Subcutaneous abdominal adipose tissue (tissue), 5 donors: Measurements from ENCODE around the gene ARHGAP15.

Experiments
- H3K27ac ChIP-seq: one replicate; pipeline ENCODE4 v1.7.0; 2013; ENCODE audit warnings: low read depth, mild to moderate bottlenecking, inconsistent platforms, low read length, moderate library complexity
- H3K27me3 ChIP-seq, 5 donors: one replicate each; pipeline ENCODE4 v1.7.0; 2013; ENCODE audit warnings: low read length in 5 of 5, inconsistent platforms in 1 of 5; ENCODE audit not compliant: control insufficient read depth in 5 of 5, insufficient read depth in 4 of 5
- H3K36me3 ChIP-seq, 5 donors: one replicate each; pipeline ENCODE4 v1.7.0; 2013; ENCODE audit warnings: low read length in 5 of 5; ENCODE audit not compliant: control insufficient read depth in 5 of 5, insufficient read depth in 5 of 5
- H3K4me1 ChIP-seq, 5 donors: one replicate each; pipeline ENCODE4 v1.7.0; 2013; ENCODE audit warnings: low read length in 5 of 5, mild to moderate bottlenecking in 3 of 5, moderate library complexity in 1 of 5; ENCODE audit not compliant: control insufficient read depth in 5 of 5, insufficient read depth in 5 of 5
- H3K4me3 ChIP-seq, 5 donors: one replicate each; pipeline ENCODE4 v1.7.0; 2013; ENCODE audit warnings: low read length in 5 of 5, low read depth in 1 of 5
- H3K9ac ChIP-seq, 5 donors: one replicate each; pipeline ENCODE4 v1.7.0; 2013; ENCODE audit warnings: low read length in 5 of 5, mild to moderate bottlenecking in 4 of 5, moderate library complexity in 3 of 5
- H3K9me3 ChIP-seq, 5 donors: one replicate each; pipeline ENCODE4 v1.7.0; 2013; ENCODE audit warnings: low read length in 5 of 5; ENCODE audit not compliant: control insufficient read depth in 5 of 5
- donor health status: healthy.
- donor health status: healthy.
- donor health status: healthy.
- donor health status: healthy.
- donor health status: healthy.

Gene ARHGAP15

GRCh38 chr2:143402451-143402850, 273.2 kb downstream of the ARHGAP15 start:
- Histone ChIP-seq H3K4me3 (no peak overlapping the region), H3K9me3 (peaks cover 0 to 1% (median 0%) of the 10 kb centered on the region in 5 donors), H3K36me3 (no peaks in the 10 kb centered on the region), H3K27ac (no peak overlapping the region), H3K4me1 (peaks cover 0 to 4% (median 0%) of the 10 kb centered on the region in 5 donors), H3K27me3 (no peaks in the 10 kb centered on the region), H3K9ac (no peak overlapping the region)

- Histone ChIP-seq H3K9ac (no peak overlapping the region), H3K9me3 (peaks cover 0 to 2% (median 0%) of the 10 kb centered on the region in 5 donors), H3K4me1 (no peaks in the 10 kb centered on the region), H3K4me3 (no peak overlapping the region), H3K36me3 (no peaks in the 10 kb centered on the region), H3K27me3 (no peaks in the 10 kb centered on the region), H3K27ac (no peak overlapping the region)
Observed at GRCh38 chr2:143410082-143410897, 281.1 kb downstream of the ARHGAP15 start.

DNA sequence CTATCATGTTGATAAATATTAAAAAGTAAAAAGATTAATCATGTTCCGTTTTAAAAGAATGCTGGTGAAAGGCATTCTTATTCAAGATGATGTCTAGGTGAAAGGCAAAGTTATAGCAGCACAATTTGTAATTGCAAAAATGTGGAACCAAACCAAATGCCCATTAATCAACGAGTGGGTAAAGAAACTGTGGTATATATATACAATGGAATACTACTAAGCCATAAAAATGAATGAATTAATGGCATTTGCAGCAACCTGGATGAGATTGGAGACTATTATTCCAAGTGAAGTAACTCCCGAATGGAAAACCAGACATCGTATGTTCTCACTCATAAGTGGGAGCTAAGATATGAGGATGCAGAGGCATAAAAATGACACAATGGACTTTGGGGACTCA, 286.4 kb downstream of the ARHGAP15 start:
- Histone ChIP-seq H3K27ac (no peak overlapping the region), H3K9ac (no peak overlapping the region), H3K9me3 (no peaks in the 10 kb centered on the region), H3K27me3 (no peaks in the 10 kb centered on the region), H3K4me3 (no peak overlapping the region), H3K4me1 (no peaks in the 10 kb centered on the region), H3K36me3 (no peaks in the 10 kb centered on the region)

GRCh38 chr2:143417428-143417827, 288.2 kb downstream of the ARHGAP15 start:
- Histone ChIP-seq H3K4me1 (no peaks in the 10 kb centered on the region), H3K27ac (no peak overlapping the region), H3K4me3 (no peak overlapping the region)

DNA sequence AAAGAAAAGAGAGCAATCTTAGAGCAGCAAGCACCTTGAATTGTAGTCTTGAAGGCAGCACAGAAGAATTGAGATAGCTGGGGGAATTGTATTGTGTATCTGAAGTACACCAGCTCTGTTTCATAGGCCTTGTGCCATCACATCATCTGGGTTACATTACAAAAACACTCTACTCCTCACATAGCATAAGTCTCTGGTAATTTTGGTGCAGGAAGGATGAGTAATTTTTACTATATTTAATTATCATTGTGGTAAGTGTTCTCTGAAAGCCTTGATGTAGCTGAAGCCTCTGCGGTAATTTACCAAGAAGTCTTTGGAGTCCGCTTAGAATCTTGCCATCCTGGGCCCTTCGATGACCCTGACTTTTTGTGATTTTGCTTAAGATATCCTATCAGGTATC, 291.1 kb downstream of the ARHGAP15 start:
- H3K36me3 ChIP-seq = no peaks in the 10 kb centered on the region
- peaks cover 0 to 3% (median 0%) of the 10 kb centered on the region in 5 donors for H3K4me1 ChIP-seq
- no peak overlapping the region for H3K27ac ChIP-seq
- no peak overlapping the region for H3K9ac ChIP-seq
- no peaks in the 10 kb centered on the region for H3K9me3 ChIP-seq
- no peaks in the 10 kb centered on the region for H3K27me3 ChIP-seq
- H3K4me3 ChIP-seq = no peak overlapping the region

More at GRCh38 chr2:143417428-143417827, 288.2 kb downstream of the ARHGAP15 start:
- H3K36me3 ChIP-seq = no peaks in the 10 kb centered on the region
- H3K27me3 ChIP-seq = no peaks in the 10 kb centered on the region
- no peak overlapping the region for H3K9ac ChIP-seq
- H3K9me3 ChIP-seq = no peaks in the 10 kb centered on the region

DNA sequence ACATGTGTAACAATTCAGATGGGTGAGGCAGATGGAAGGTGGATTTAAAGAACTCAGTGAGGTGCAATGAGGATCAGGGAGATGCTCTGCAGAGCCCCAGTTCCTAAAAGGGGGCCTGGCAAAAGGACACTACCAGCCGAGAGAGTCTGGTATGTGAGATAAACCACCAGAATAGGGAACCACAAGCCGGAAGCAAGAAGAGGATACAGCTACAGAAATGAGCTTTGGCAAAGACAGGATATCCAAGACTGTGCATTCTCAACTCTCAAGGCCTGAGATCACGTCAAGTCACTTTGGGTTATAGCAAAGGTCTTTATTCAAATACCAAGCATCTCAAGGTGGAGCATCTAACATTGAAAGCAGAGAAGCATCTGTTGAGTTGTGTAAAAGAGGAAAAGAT, 293.5 kb downstream of the ARHGAP15 start:
- Histone ChIP-seq H3K4me3 (no peak overlapping the region), H3K4me1 (peaks cover 0 to 3% (median 0%) of the 10 kb centered on the region in 5 donors), H3K27ac (no peak overlapping the region), H3K9ac (no peak overlapping the region), H3K36me3 (no peaks in the 10 kb centered on the region), H3K27me3 (no peaks in the 10 kb centered on the region), H3K9me3 (no peaks in the 10 kb centered on the region)

DNA sequence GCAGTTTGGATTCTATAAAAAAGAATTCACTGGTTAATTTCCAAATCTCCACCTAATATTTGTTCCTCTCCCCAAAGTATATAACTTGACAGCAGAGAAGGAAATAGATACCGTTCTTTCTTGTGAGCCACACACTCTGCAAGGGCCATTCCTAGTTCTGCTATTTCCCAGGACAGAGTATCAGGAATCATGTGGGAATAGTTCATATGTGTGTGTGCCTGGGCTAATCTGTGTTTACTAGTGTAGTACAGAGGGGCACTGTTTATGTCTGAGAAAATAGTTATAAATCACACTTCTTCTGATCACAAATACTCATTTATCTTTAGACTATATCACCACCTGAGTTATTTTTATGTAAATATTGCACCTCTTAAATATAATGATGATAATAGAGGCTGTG, 296.7 kb downstream of the ARHGAP15 start:
- H3K27me3 ChIP-seq = no peaks in the 10 kb centered on the region
- H3K4me3 ChIP-seq = no peak overlapping the region
- no peak overlapping the region for H3K27ac ChIP-seq
- no peaks in the 10 kb centered on the region for H3K36me3 ChIP-seq
- no peak overlapping the region for H3K9ac ChIP-seq
- no peaks in the 10 kb centered on the region for H3K9me3 ChIP-seq
- H3K4me1 ChIP-seq = peaks cover 0 to 3% (median 0%) of the 10 kb centered on the region in 5 donors

DNA sequence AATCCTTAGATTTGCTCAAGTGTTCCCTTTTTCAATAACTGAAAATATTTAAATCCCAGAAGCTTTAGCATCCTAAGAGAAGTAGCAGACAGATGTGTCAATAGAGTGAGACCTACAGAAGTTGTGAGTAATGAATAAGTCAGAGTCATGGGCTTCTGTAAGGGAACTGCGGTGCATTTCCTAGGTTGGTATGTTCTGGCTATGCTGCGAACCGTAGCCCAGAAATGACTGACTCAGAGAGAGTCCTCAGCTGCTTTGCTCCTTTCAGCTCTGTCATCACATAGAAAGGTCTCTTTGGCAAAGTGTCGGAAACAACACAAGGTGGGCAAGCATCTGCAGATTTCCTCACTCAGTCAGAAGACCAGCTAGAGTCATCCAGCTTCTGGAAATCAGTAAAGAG, 297.1 kb downstream of the ARHGAP15 start:
- Histone ChIP-seq H3K4me3 (no peak overlapping the region), H3K27me3 (no peaks in the 10 kb centered on the region), H3K9me3 (no peaks in the 10 kb centered on the region), H3K9ac (no peak overlapping the region), H3K27ac (no peak overlapping the region), H3K4me1 (peaks cover 0 to 3% (median 0%) of the 10 kb centered on the region in 5 donors), H3K36me3 (no peaks in the 10 kb centered on the region)

GRCh38 chr2:143428700-143429099, 299.5 kb downstream of the ARHGAP15 start:
- Histone ChIP-seq H3K27ac (no peak overlapping the region), H3K9ac (no peak overlapping the region), H3K9me3 (no peaks in the 10 kb centered on the region), H3K4me3 (no peak overlapping the region), H3K36me3 (no peaks in the 10 kb centered on the region), H3K4me1 (no peaks in the 10 kb centered on the region), H3K27me3 (no peaks in the 10 kb centered on the region)

- Histone ChIP-seq H3K4me3 (no peak overlapping the region), H3K9ac (no peak overlapping the region), H3K9me3 (no peaks in the 10 kb centered on the region), H3K27ac (no peak overlapping the region), H3K4me1 (no peaks in the 10 kb centered on the region), H3K36me3 (no peaks in the 10 kb centered on the region), H3K27me3 (no peaks in the 10 kb centered on the region)
Observed at GRCh38 chr2:143429932-143430679, 300.9 kb downstream of the ARHGAP15 start.
